Upper lobe of left lung (tissue), 6 donors: ENCODE measurements around the gene PRM3. TPM values are rescaled to one million over a fixed set of nuclear protein-coding genes. Genes with fewer than 3 reads are reported as not detected.

Experiments
- ATAC-seq, 2 donors: fragments of 200-7000 bp; cut with Tn5 transposase; one replicate each; pipeline ENCODE4 v1.9.1; 2022; ENCODE audit warnings: mild to moderate bottlenecking in 2 of 2, moderate library complexity in 2 of 2; ENCODE audit not compliant: low FRiP score in 2 of 2
- DNase-seq, 2 donors: peaks; one replicate each; pipeline ENCODE4 v3.0.0-alpha.2; 2019 to 2020
- H3K27ac ChIP-seq, 4 donors: fragments of 200-600 bp; sonication (generic); one replicate each; pipeline ENCODE4 v1.5.1; 2016 to 2019
- H3K27me3 ChIP-seq, 4 donors: fragments of 200-600 bp; sonication (generic); one replicate each; pipeline ENCODE4 v1.5.1; 2017 to 2019
- H3K36me3 ChIP-seq, 4 donors: fragments of 200-600 bp; sonication (generic); one replicate each; pipeline ENCODE4 v1.5.1; 2016 to 2019
- H3K4me1 ChIP-seq, 4 donors: fragments of 200-600 bp; sonication (generic); one replicate each; pipeline ENCODE4 v1.5.1; 2018 to 2019
- H3K4me3 ChIP-seq, 4 donors: fragments of 200-600 bp; sonication (generic); one replicate each; pipeline ENCODE4 v1.5.1; 2017 to 2019; ENCODE audit warnings: mild to moderate bottlenecking in 2 of 4, moderate library complexity in 1 of 4
- H3K9me3 ChIP-seq, 4 donors: fragments of 200-600 bp; sonication (generic); one replicate each; pipeline ENCODE4 v1.5.1; 2018 to 2019
- EP300 ChIP-seq, 4 donors: sonication (generic); formaldehyde crosslinking; IDR thresholded peaks; one replicate each; pipeline ENCODE4 v1.5.1; 2017; ENCODE audit warnings: antibody characterized with exemption in 4 of 4, control low read depth in 2 of 4
- POLR2A ChIP-seq, 4 donors: fragments of 450-650 bp; IDR thresholded peaks; one replicate each; pipeline ENCODE4 v1.5.1; 2016 to 2017; ENCODE audit warnings: antibody characterized with exemption in 4 of 4, mild to moderate bottlenecking in 2 of 4
- POLR2AphosphoS5 ChIP-seq, 2 donors: sonication (generic); formaldehyde crosslinking; IDR thresholded peaks; one replicate each; pipeline ENCODE4 v1.5.1; 2017; ENCODE audit warnings: antibody characterized with exemption in 2 of 2
- WGBS, 2 donors: methylation state at CpG; one replicate each; pipeline ENCODE4 v1.1.5; 2017 to 2018; 5-methylcytosine and 5-hydroxymethylcytosine counted together
- total RNA-seq, 6 donors: library from RNA; depleted of rRNA in 4 of 6; stranded (reverse); fragments of >200 nt in 4 of 6; gene quantifications; one replicate each; pipeline versions ENCODE4 v1.1.0 to v1.2.1, GENCODE V29; 2016 to 2021
- TF ChIP-seq, protein P1 (sequence below), 6 experiments: fragments of 450-650 bp in 4 of 6; fragments of 200-600 bp in 2 of 6; sonication (generic) in 2 of 6; IDR thresholded peaks; one replicate each; pipeline ENCODE4 v1.5.1; 2016 to 2019; ENCODE audit warnings: antibody characterized with exemption in 6 of 6
- donor health status: DM: no; HTN: no; CAD: no; lungs with moderate emphysema.
- donor health status: DM: no; HTN: yes; CAD: no; lungs with severe emphysema.

The PRM3 gene
- total RNA-seq, 6 donors from 2014 or later = not detected

GRCh38 chr16:11276896-11277593 lies 3.6 kb upstream of the PRM3 start:
- no peak for ATAC-seq

DNA sequence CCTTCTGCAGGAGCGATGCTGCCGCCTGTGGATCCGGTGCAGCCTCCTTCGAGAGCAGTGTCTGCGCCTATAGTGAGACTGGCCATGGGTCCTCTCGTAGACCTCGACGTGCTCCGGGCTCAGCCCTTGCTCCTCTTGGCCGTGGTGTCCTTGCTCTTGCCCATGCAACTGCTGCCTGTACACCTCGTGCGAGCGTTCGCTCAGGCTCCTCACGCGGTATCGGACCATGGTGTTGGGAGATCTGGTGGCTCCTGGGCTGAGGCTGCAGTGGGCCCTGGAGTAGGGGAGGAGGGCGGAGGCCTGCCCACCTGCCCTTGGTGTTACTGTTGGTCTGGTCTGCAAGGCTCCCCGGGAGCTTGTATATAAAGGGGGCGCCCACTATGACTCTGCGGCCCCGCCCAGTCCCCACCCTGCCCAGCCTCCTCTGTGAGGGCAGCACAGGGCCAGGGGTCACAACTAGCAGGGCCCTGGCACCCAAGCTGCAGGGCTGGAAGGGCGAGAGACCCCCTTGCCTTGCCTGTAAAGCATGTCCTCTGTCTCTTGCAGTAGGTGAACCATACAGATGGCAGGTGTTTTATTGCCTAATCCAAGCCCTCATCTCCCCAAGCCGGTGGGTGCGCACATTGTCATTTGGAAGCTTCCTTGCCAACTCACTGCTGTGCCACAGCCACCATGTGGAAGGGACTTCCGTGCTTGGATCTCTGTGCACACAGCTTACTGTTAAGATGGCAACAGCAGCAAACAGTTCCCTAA lies 2.9 kb upstream of the PRM3 start, which contains the start of gene PRM2:
TSS of gene PRM2 (minus strand) at position 338 of the 753 bp plus-strand sequence. CDS start at position 228, 110 bp downstream.
- WGBS, 2 donors = 81 to 91% methylated on average over 7 to 26 of the region's 26 CpGs
- DNase-seq = peak in 1 of 2 donors; percentile 75
- ATAC-seq = no peak
- TF ChIP-seq, protein P1, sequence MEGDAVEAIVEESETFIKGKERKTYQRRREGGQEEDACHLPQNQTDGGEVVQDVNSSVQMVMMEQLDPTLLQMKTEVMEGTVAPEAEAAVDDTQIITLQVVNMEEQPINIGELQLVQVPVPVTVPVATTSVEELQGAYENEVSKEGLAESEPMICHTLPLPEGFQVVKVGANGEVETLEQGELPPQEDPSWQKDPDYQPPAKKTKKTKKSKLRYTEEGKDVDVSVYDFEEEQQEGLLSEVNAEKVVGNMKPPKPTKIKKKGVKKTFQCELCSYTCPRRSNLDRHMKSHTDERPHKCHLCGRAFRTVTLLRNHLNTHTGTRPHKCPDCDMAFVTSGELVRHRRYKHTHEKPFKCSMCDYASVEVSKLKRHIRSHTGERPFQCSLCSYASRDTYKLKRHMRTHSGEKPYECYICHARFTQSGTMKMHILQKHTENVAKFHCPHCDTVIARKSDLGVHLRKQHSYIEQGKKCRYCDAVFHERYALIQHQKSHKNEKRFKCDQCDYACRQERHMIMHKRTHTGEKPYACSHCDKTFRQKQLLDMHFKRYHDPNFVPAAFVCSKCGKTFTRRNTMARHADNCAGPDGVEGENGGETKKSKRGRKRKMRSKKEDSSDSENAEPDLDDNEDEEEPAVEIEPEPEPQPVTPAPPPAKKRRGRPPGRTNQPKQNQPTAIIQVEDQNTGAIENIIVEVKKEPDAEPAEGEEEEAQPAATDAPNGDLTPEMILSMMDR (IDR thresholded peaks at IDR 0.05) = no peak
- TF ChIP-seq POLR2A (IDR thresholded peaks at IDR 0.05) (no peak), POLR2AphosphoS5 (IDR thresholded peaks at IDR 0.05) (no peak), EP300 (IDR thresholded peaks at IDR 0.05) (no peak)
- Histone ChIP-seq H3K9me3 (no peaks in the 10 kb centered on the region), H3K36me3 (no peaks in the 10 kb centered on the region), H3K4me1 (peaks cover 0 to 5% (median 0%) of the 10 kb centered on the region in 4 donors), H3K27ac (no peak within 1 kb of the TSS), H3K27me3 (no peaks in the 10 kb centered on the region), H3K4me3 (no peak within 1 kb of the TSS)

More at GRCh38 chr16:11276896-11277593, 3.6 kb upstream of the PRM3 start:
- no peak overlapping the region for H3K27ac ChIP-seq
- no peak overlapping the region for H3K4me3 ChIP-seq
- H3K9me3 ChIP-seq = no peaks in the 10 kb centered on the region
- no peak for DNase-seq
- peaks cover 0 to 5% (median 0%) of the 10 kb centered on the region in 4 donors for H3K4me1 ChIP-seq
- no peaks in the 10 kb centered on the region for H3K36me3 ChIP-seq
- TF ChIP-seq POLR2AphosphoS5 (IDR thresholded peaks at IDR 0.05) (no peak), EP300 (IDR thresholded peaks at IDR 0.05) (no peak), POLR2A (IDR thresholded peaks at IDR 0.05) (no peak)
- TF ChIP-seq, protein P1 (IDR thresholded peaks at IDR 0.05) = no peak
- H3K27me3 ChIP-seq = no peaks in the 10 kb centered on the region
- 72 to 82% methylated on average over 11 of the region's 11 CpGs for WGBS, 2 donors

GRCh38 chr16:11274964-11275363 lies 1.5 kb upstream of the PRM3 start:
- no peak for DNase-seq
- Histone ChIP-seq H3K27me3 (no peaks in the 10 kb centered on the region), H3K9me3 (no peaks in the 10 kb centered on the region), H3K4me1 (peaks cover 0 to 5% (median 0%) of the 10 kb centered on the region in 4 donors), H3K4me3 (no peak overlapping the region), H3K27ac (no peak overlapping the region), H3K36me3 (no peaks in the 10 kb centered on the region)
- ATAC-seq = no peak
- WGBS, 2 donors = 94 to 95% methylated on average over 7 of the region's 7 CpGs
- TF ChIP-seq EP300 (IDR thresholded peaks at IDR 0.05) = no peak
- TF ChIP-seq, protein P1 (IDR thresholded peaks at IDR 0.05) = no peak
- TF ChIP-seq POLR2A (IDR thresholded peaks at IDR 0.05) = no peak
- no peak for TF ChIP-seq POLR2AphosphoS5 (IDR thresholded peaks at IDR 0.05)

DNA sequence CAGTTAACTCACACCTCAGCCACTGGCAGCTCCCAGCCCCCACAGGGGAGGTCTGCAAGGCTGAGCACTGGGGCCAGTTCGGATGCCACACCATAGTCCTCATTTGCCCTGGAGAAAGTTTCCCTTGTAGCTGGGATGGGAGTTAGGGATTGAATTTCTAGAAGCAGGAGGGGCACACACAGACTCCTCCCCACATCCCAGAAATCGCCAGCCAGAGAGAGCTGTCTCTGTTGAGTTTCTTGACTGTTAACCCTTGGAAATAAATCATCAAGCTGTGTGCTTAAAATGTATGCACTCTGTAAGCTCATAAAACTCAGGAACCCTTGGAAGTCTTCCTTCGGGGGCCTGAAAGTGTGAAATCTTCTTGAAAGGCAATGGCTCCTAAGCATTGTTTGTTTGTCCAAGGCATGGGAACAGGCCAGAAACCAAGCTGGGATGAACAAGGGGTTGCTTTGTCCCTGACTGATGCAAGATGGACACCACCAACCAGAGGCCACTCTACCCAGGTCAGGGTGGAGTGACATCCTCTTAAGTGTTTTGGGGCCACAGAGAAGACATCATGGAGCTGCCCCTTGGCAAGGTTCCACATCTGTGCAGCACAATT lies 394 bp upstream of the PRM3 start:
- DNase-seq (no peak), ATAC-seq (no peak)
- WGBS, 2 donors = 74 to 88% methylated on average over 3 of the region's 3 CpGs

More for the DNA sequence above, 394 bp upstream of the PRM3 start:
- Histone ChIP-seq H3K4me1 (no peaks in the 10 kb centered on the region), H3K27me3 (no peaks in the 10 kb centered on the region), H3K9me3 (no peaks in the 10 kb centered on the region), H3K27ac (no peak overlapping the region), H3K36me3 (no peaks in the 10 kb centered on the region), H3K4me3 (no peak overlapping the region)
- TF ChIP-seq, protein P1 (IDR thresholded peaks at IDR 0.05) = no peak
- TF ChIP-seq POLR2AphosphoS5 (IDR thresholded peaks at IDR 0.05) = no peak
- TF ChIP-seq POLR2A (IDR thresholded peaks at IDR 0.05) = no peak
- TF ChIP-seq EP300 (IDR thresholded peaks at IDR 0.05) = no peak
